Gastrocnemius medialis (tissue), 4 donors: ENCODE measurements around the gene ZNF80. TPM values are rescaled to one million over a fixed set of nuclear protein-coding genes. Genes with fewer than 3 reads are reported as not detected.

Experiments
- total RNA-seq, 4 donors: library from RNA; depleted of rRNA; stranded (reverse); fragments of >200 nt; gene quantifications; one replicate each; pipeline versions ENCODE4 v1.1.0 to v1.2.3, GENCODE V29; 2016

ZNF80 gene
- total RNA-seq, 4 donors from 2014 or later = 0.09 TPM; not detected in 3

Other genes starting within 250 kb of the ZNF80 start
- under 1 TPM; 0.29 to 0.82 (median 0.42) TPM for gene CCDC191, start 181.1 kb downstream of the ZNF80 start, total RNA-seq
- 1 to 10 TPM; 3.3 to 7.1 (median 6.9) TPM for gene QTRT2, start 180.8 kb downstream of the ZNF80 start, total RNA-seq
- not detected for gene DRD3, start 58.5 kb downstream of the ZNF80 start, total RNA-seq
- gene TIGIT, start 56.5 kb upstream of the ZNF80 start, total RNA-seq = not detected